Erythroblast (primary cell): ENCODE measurements around the gene ORAI2.

Source experiments
- GATA1 ChIP-seq: IDR thresholded peaks from 2 replicates; pipeline ENCODE4 v1.6.1; 2011; ENCODE audit warnings: low read depth, mild to moderate bottlenecking, control low read depth, low read length, moderate library complexity
- POLR2A ChIP-seq: IDR thresholded peaks from 2 replicates; pipeline ENCODE4 v1.6.1; 2011; ENCODE audit warnings: mild to moderate bottlenecking, low read length

- TF ChIP-seq POLR2A (no peak), GATA1 (no peak)
These were observed 16.3 kb upstream of the ORAI2 start for GRCh38 chr7:102417105-102417504.
